Measurements from ENCODE around the gene ACOT9.
A peak's percentile ranks its signal among the peaks of the same experiment; 100 is the strongest.
"Not testable (repeated sequence)": the region's sequence is repeated elsewhere in the genome, so short reads cannot be mapped to it uniquely, and the experiment has no call there.

Gene ACOT9, protein sequence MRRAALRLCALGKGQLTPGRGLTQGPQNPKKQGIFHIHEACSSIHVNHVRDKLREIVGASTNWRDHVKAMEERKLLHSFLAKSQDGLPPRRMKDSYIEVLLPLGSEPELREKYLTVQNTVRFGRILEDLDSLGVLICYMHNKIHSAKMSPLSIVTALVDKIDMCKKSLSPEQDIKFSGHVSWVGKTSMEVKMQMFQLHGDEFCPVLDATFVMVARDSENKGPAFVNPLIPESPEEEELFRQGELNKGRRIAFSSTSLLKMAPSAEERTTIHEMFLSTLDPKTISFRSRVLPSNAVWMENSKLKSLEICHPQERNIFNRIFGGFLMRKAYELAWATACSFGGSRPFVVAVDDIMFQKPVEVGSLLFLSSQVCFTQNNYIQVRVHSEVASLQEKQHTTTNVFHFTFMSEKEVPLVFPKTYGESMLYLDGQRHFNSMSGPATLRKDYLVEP

DNA sequence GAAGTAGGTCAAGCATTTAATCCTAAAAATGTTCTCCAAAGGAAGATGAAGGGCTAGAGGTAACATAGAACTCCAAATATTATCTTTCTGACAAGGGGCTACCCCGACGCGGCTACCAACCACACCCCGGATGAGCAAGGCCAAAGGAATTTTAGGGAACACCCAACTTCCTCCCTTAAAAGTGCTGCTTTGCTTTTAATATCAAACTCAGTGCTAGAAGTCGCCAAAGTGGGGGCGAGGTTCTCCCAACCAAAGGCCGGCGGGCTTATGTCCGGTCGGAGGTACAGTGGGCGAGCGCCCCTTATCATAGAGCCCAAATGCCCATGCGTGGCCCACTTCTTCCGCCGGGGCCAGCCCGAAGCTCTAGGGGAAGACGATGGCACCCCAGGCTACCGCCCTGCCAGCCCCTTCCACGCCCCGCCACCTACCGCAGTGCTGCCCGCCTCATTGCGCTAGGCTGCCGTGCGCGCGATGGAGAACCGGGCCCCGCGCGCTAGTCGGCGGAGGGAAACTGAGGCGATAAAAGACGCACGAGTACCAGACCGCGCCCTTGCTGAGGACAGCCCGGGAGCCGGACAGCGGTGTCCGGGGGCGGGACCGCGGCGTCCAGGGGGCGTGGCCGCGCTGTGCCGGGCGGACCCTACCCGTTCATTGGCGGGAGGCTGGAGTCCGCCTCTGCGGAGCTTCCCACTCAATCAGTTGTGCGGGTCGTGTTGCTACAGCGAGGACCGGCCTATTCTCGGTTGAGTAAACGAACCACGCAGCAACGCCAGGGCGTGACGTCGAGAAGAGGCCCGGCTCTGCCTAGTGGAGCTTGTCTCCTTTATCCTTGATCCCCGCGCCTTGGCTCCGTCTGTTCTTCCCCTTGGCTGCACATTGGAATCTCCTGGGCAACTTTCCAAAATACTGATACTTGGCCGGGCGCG, at the start of gene ACOT9:
Gene ACOT9, minus strand, starts transcription at position 580 of the 926 bp plus-strand sequence. Its CDS starts 132 bp downstream, at position 448.
- DNase-seq (ENCODE audit: low spot score) = peak; percentile 87

DNA sequence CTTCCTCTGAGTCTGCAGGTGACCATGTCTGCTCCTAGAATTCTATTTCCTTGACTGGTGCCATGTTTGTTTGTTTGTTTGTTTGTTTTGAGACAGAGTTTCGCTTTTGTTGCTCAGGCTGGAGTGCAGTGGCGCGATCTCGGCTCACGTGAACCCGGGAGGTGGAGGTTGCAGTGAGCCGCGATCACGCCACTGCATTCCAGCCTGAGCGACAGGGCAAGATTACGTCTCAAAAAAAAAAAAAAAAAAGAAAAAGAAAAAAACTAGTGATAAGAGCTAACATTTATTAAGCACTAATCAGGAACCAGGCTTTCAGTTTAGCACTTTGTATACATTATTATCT, 47.0 kb upstream of the ACOT9 start:
- DNase-seq (ENCODE audit: low spot score) = no peak

DNA sequence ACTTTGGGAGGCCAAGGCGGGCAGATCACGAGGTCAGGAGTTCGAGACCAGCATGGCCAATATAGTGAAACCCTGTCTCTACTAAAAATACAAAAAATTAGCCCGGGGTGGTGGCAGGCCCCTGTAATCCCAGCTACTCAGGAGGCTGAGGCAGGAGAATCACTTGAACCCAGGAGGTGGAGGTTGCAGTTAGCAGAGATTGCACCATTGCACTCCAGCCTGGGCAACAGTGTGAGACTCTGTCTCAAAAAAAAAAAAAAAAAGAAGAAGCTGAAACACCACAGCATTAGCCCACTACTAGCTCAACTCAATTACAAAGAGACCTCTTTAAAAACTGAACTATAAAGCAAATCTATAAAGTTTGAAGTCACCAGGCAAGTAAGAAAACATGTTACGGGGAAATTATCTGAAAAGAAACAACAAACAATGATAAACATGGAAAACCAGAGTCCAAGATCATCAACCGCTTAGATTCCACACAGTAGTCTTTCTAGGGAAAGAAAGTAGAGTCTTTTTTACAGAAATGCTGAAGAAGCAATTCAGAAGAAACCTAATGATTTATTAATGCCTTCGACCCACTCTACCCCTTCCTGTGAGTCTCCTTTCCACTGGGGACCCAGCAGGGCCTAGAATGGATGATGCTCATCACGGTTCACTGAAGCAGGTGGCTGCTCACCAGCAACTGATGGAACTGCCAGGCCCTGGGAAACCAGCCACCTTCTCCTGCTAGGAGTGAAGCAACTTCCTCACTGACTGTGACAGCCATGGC, 46.5 kb upstream of the ACOT9 start:
- DNase-seq (ENCODE audit: low spot score) = no peak

DNA sequence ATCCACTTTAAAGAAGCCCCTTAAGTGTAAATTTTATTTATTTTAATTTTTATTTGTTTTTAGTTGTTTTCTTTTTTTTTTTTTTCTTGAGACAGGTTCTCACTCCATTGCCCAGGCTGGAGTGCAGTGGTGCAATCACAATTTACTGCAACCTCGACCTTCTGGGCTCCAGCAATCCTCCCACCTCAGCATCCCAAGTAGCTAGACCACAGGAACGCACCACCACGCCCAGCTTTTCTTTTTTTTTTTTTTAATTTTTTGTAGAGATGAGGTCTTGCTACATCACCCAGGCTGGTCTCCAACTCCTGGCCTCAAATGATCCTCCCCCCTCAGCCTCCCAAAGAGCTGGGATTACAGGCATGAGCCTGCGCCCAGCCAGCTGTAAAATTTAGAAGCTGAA, 45.9 kb upstream of the ACOT9 start:
- no peak for DNase-seq (ENCODE audit: low spot score)

DNA sequence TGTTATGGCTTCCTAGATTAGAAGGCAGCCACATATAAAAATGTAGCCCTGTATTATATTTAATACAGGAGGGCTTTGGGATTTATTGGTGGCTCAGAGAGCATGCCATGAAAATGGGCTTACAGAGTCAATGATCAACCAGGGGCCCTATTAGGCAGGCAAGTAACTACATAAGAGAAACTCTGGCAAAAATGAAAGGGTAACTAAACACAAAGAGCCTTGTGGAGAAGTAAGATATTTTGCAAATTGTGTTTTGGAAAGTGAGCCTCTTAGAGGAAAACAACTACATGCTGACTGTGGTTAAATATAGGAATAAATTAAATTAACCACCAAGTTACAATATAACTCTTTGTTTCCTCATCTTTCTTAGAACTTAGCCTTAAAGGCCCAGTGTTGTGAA, 45.4 kb upstream of the ACOT9 start:
- no peak for DNase-seq (ENCODE audit: low spot score)

DNA sequence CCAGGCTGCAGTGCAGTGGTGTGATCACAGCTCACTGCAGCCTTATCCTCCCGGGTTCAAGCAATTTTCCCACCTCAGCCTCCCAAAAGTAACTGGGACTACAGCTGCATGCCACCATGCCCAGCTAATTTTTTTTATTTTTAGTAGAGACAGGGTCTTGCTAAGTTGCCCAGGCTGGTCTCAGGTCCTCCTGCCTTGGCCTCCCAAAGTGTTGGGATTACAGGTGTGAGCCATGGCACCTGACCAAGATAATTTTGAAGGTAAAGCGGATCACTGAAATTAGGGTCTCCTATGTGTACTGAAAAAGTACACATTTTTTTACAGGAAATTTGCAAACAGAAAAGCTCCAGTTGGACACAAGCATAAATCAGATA, 44.7 kb upstream of the ACOT9 start:
- no peak for DNase-seq (ENCODE audit: low spot score)

DNA sequence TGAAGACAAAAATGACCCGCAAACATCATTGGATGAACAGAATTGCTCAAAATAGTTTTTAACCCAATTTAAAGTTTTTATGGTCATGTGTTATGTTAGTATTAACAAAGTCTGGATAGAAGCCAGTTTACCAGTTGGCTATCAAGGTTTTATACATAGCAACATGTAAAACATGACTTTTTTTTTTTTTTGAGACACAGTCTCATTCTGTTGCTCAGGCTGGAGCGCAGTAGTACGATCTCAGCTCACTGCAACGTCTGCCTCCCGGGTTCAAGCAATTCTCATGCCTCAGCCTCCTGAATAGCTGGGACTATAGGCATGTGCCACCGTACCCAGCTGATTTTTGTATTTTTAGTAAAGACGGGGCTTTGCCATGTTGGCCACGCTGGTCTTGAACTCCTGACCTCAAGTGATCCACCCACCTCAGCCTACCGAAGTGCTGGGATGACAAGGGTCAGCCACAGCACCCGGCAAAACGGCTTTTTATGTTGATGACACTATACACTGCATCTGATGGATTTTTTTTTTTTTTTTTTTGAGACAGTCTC, 43.3 kb upstream of the ACOT9 start:
- no peak for DNase-seq (ENCODE audit: low spot score)

DNA sequence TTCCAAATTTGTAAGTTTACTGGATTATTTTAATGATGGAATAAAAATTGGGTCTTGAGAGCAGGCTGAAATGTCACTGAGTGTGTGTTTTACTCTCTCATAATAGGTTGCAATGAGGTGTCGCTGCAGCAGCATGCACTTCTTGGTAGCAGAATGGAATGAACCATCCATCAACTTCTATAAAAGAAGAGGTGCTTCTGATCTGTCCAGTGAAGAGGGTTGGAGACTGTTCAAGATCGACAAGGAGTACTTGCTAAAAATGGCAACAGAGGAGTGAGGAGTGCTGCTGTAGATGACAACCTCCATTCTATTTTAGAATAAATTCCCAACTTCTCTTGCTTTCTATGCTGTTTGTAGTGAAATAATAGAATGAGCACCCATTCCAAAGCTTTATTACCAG, 42.5 kb upstream of the ACOT9 start:
- no peak for DNase-seq (ENCODE audit: low spot score)

DNA sequence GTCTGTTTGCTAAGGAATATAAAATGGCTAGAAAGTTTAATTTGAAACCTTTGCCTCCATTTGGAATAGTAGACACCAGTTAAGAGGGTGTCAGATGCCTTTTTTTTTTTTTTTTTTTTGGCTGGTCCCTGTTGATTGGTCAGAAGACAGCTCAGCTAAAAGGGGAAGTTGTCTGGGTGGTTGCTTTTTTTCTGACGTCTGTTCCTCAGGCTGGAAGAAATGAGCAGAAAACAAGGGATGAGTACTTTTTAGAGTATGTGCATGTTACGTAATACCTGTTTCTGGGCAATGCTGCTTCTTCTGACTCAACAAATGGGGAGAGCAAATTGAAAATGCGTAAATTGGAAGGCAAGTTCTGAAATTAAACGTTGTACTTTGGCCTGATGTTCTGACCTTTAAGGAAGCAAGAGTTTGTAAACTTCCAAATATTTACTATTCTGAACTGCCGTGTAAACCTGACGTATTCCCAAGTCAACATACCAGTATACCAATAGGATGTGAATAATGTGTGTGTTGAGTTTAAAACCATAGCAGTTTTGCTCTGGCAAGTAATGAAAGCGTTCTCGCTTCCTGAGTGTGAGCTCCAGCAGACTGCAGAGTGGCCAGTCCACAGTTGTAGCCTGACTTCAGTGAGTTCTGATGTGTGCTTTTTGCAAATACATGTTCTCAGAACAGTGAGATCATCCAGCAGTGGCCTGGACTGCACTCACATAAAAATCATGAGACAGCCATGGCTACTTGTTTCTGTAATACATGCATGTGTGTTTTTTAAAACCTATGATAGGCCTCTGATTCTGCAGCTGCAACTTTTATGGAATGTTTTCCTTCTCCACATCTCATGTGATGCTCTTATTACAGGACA, 41.6 kb upstream of the ACOT9 start:
- no peak for DNase-seq (ENCODE audit: low spot score)

DNA sequence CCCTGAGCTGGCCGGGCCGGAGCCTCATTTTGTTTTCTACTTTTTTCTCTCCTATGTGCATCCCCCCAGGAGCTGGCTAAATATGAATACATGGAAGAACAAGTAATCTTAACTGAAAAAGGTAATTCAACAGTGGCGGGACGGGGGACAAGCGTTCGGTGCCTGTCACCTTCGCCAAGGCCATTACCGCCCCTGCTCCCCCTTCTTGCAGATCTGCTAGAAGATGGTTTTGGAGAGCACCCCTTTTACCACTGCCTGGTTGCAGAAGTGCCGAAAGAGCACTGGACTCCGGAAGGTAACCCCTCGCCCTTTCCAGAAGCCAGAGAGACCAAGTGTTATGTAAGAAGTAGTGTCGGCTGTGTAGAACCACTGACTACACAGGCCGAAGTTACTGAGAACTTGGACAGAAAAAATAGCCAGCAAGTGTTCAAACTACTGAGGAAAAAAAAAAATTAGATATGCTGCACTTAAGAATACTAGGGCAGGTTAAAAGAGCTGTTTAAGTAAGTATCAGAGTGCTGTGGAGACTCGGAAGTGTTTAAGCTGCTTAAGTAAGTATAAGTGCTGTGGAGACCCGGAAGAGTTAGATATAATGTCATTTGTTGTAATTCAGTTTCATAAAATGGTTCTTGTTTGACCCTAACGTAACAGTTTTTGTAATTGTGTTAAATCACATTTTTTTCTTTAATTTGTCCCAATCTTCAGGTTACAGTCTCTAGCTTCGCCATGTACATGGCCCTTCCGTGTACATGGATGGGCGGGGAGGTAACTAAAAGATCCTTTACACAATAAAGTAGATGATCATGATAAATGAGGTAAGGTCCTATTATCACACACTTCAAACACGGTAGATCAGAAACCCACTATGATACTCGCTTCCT, 40.8 kb upstream of the ACOT9 start:
- DNase-seq (ENCODE audit: low spot score) = no peak

DNA sequence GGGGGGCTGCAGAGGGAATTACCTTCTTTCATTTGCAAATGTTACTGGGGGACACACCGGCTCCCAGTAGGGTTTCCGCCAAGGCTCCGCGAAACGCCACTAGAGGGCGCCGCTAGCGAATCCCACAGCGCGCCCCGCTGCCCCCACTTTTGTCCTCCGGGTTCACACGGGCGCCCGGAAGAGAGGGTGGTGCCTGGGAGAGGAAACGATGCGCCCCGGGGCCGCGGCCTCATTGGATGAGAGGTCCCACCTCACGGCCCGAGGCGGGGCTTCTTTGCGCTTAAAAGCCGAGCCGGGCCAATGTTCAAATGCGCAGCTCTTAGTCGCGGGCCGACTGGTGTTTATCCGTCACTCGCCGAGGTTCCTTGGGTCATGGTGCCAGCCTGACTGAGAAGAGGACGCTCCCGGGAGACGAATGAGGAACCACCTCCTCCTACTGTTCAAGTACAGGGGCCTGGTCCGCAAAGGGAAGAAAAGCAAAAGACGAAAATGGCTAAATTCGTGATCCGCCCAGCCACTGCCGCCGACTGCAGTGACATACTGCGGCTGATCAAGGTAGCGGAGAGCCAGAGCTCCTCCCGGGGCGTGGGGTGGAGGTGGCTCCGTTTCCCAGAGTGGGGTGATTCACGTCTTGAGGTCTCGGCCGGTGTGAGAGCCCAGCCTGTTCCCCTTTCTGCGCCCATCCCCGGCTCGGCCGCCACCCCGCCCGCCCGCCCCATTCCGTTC, 40.0 kb upstream of the ACOT9 start, which contains the start of gene SAT1:
Gene SAT1, plus strand, starts transcription at position 311 of the 726 bp plus-strand sequence. Its CDS starts 179 bp downstream, at position 490.
- peak; percentile 91 for DNase-seq (ENCODE audit: low spot score)

DNA sequence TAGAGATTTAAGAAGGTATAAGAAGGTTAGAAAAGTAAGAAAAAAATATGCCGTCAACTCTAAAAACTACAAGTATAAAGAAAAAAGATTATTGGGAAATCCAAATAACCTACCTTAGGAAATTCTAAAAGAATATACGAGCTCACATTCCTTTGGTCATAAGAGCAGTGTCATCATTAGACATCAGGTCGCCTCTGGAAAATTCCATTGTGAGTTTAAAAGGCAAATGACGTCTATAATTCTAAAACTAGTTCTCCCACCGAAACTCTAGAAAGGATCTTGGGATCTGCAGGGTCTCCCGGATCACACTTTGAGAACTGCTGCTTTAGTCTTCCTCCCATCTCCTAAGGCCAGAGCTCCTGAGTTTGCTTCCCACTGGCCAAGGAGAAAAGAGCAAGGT, 39.4 kb upstream of the ACOT9 start:
- DNase-seq (ENCODE audit: low spot score) = no peak

DNA sequence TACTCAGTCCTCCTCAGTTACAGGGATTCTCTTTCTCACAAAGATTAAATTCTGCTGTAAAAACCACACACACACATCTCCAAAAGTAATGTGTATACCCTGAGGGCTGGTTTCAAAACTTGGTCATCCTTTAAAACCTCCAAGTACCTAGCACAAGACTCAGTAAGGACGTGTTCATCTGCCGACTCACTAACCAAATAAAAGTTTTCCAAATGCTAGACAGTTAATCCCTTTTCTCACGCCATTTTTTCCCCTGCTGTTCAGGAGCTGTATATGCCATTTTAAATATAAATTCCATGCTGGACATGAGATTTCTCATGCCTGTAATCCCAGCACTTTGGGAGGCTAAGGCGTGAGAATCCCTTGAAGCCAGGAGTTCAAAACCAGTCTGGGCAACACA, 35.9 kb upstream of the ACOT9 start:
- no peak for DNase-seq (ENCODE audit: low spot score)

DNA sequence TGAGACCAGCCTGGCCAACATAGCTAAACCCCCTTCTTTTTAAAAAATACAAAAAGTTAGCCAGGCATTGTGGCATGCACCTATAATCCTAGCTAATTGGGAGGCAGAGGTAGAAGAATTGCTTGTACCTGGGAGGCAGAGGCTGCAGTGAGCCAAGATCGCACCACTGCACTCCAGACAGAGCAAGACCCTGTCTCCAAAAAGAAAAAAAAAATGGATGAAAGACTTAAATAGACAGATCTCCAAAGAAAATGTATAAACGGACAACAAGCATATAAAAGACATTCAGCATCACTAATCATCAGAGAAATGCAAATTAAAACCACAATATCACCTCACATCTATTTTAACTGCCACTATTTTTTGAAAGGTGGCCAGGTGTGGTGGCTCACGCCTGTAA, 33.3 kb upstream of the ACOT9 start:
- no peak for DNase-seq (ENCODE audit: low spot score)

DNA sequence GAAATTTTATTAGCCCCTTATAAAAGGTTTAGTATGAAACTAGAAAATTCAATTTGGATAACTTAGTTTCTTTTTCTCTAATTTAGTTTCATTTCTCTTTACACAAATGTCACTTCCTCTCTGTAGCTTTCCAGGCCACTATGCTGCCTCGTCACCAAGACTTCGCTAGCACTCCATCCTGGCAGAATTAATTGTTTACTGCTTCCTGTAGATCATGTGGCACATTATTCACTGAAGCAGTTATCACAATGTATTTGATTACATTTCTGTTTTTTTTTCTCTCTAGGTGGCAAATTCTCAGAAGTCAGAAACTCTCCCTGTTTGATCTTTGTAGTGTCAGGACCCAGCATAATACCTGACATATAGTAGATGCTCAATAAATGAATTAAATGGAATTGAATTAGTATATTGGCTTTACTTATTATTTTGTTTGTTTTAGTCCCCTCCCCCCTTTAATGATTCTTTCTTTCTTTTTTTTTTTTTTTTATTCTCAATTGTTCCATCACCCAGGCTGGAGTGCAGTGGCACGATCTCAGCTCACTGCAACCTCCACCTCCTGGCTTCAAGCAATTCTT, 30.6 kb upstream of the ACOT9 start:
- no peak for DNase-seq (ENCODE audit: low spot score)

DNA sequence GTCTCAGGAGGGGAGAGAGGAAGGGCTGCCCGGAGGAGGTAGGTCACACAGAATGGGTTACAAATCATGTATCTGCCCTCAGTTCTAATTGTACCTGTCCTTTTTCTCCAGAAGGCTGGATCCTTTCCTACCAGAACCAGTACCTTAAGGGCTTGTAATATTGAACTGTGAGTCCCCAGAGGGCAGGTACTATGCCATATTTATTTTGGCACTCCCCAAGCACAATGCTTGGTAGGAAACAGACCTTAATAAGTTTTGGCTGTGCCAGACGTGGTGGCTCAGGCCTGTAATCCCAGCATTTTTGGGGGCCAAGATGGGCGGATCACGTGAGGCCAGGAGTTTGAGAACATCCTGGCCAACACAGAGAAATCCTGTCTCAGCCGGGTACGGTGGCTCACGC, 28.0 kb upstream of the ACOT9 start:
- DNase-seq (ENCODE audit: low spot score) = not testable (repeated sequence)

DNA sequence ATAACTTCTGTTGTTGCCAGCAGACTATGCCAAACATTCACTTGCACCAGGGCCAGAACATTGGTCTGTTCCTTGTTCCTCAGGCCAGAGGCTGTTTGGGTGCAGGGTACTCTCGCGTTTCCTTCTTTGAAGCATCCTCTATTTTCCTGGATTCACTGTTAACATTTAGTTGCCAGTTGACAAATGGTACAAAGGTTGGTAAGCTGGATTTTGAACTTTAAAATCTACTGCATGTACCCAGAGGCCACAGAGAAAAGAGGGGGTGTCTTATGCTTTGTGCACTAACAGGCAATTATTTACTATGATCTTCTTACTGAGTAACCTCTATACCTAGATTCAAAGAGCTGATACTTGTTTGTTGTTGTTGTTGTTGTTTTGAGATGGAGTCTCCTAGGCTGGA, 27.1 kb upstream of the ACOT9 start:
- DNase-seq (ENCODE audit: low spot score) = no peak

DNA sequence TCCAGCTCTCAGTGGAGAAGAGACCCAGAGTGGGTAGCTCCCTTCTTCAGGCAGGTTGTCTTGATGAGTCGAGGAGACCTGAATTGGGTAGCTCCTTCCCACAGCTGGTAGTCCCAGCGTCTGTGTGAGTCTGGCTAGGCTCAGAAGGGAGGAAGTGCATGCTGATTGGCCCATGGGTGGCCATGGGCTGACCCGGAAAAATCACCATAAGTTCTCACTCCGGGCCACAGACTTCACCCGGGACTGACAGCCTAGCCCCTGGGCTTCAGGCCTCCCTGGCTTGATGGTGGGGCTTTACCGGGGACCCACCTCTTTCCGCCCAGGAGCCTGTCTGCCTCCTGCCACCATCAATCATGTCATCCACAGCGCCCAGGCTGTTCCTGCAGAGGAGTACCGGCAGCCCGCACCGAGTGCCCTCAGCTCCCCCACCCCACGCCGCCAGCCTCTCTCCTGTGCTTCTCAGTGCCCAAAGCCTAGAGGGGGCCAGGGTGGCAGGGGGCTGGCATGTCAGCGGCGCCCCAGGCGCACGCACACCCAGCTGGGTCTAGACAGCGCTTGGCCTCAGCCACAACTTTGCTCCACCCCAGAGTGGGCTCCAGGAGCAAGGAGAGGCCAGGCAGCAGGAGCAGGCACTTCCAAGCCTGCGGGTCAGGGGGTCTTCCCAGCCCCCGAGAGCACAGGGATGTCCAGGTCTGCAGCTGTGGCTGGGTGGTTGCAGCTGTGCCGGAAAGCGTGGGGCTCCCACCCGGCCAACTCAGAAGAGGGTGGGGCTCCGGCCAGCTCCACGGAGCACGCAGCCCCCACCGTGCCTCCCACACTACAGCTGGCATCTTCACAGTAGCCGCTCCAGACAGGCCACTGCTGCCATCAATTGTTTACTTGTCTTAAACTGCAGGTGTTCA, 23.8 kb upstream of the ACOT9 start:
- no peak for DNase-seq (ENCODE audit: low spot score)
